GM19099 (cell line): Measurements from ENCODE around the gene RDH13.

Experiments
- POLR2A ChIP-seq: IDR thresholded peaks from 3 replicates; pipeline ENCODE4 v1.6.1; 2011; ENCODE audit warnings: low read depth; ENCODE audit not compliant: insufficient read length; ENCODE audit errors: extremely low read depth

Gene RDH13

DNA sequence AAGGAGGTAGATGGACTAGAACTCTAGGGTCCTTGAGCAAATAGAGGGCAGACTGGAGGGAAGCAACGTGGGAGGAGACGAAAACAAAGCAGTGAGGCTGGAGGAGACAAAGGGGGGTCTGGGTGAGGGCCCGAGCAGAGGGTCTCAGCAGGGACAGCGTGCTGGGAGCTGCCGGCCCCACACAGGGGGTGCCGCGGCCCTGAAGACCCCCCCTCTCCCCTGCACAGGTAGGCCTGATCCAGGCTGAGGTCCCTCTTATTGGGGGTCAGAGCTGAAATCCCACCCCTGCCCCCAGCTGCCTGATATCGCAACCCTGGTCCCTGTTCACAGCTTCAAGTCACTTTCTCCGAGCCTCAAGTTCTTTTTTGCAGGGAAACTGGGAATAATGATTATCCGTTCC is 21.5 kb upstream of the RDH13 start:
- no peak for TF ChIP-seq POLR2A

DNA sequence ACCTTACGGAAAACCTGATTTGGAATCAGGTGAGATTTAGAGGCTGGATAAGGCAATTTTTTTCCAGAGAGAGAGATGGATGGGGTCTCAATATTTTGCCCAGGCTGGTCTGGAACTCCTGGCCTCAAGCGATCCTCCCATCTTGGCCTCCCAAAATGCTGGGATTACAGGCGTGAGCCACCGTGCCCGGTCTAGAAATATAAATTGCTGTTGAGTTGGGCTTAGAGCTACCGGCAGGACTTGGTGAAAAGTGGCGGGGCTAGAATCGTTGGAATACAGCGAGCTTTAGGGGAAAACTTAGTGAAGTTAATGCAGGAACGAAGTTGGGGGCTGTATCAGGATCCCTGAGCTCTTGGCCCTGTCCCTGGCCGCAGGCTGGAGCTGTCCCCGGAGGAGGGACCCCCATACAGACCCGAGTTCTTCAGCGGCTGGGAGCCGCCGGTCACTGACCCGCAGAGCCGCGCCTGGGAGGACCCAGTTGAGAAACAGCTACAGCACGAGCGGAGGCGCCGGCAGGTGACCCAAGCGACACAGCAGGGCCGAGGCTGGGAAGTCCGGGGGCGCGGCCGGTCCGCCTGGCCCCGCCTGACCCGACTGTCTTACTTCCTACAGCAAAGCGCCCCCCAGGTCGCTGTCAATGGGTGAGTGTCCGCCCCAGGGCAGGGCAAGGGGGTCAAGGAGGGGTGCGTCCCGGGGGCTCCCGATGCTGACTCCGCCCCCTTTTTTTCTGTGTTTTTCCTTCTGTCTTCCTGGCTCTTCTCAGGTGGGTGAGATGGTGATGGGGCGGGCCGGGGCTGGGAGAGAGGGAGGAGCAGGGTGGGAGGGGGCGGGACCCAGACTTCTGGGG is 20.3 kb upstream of the RDH13 start:
- TF ChIP-seq POLR2A: no peak

DNA sequence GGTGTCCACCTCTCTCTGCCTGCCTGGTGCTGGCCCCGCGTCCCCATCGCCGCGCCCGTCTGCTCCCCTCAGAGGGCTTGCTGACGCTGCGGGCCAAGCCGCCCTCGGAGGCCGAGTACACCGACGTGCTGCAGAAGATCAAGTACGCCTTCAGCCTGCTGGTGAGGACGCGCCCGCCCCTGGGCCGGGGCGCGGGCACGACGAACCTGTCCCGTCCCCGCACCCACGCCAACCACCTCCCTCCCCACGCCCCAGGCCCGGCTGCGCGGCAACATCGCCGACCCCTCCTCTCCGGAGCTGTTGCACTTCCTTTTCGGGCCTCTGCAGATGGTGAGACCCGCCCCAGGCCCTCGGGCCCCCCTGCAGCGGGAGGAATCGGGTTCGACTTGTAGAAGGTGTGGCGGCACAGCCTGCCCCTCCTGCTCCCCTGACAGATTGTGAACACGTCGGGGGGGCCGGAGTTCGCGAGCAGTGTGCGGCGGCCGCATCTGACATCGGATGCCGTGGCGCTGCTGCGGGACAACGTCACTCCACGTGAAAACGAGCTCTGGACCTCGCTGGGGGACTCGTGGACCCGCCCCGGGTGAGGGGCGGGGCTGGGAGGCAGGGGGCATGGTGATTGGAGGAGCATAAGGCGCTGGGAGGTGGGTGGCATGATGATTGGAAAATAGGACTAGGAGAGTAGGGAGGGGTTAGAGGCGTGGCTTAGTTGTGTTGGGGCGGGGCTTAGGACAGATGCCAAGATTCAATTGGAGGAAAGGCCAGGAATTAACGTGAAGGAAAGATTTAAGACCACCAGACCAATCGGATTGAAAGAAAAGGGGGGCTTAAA is 19.3 kb upstream of the RDH13 start:
- no peak for TF ChIP-seq POLR2A

DNA sequence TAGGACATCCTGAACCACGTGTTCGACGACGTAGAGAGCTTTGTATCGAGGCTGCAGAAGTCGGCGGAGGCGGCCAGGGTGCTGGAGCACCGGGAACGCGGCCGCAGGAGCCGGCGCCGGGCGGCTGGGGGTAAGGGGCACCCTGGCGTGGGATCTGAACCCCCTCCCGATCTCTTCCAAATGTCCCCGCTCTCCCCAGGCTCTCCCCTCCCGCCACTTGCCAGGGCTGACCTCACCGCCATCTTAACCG is 18.7 kb upstream of the RDH13 start:
- no peak for TF ChIP-seq POLR2A

DNA sequence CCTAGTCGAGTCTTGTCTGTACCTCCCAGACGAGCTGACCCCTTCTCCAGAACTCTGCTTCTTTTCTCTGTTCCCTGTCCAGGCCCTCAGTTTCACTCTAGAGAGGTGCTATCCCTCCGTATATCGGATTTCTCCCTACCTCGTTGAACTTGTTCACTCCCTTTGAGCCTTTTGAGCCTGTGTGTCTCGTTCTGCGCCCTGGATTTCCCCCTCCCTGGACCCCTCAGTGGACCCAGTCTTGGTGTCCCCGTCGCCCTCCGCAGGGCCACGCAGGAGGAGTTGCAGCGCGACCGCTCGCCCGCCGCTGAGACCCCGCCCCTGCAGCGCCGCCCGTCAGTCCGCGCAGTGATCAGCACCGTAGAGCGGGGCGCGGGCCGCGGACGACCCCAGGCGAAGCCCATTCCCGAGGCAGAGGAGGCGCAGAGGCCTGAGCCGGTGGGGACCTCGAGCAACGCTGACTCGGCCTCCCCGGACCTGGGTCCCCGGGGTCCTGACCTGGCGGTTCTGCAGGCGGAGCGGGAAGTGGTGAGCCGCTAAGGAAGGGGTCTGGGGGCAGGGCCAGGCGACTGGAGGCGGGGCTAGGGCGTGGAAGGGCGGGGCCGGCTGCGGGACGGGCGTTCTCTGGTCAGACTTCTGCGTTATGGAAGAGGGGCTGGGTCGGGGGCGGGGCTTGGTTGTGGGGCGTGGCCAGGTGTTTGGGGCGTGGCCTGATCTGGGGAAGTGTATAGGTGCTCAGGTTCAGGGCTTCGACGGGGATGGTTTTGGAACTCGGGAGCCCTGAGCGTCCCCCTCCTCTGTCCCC is 18.2 kb upstream of the RDH13 start:
- peak; percentile 37 for TF ChIP-seq POLR2A

DNA sequence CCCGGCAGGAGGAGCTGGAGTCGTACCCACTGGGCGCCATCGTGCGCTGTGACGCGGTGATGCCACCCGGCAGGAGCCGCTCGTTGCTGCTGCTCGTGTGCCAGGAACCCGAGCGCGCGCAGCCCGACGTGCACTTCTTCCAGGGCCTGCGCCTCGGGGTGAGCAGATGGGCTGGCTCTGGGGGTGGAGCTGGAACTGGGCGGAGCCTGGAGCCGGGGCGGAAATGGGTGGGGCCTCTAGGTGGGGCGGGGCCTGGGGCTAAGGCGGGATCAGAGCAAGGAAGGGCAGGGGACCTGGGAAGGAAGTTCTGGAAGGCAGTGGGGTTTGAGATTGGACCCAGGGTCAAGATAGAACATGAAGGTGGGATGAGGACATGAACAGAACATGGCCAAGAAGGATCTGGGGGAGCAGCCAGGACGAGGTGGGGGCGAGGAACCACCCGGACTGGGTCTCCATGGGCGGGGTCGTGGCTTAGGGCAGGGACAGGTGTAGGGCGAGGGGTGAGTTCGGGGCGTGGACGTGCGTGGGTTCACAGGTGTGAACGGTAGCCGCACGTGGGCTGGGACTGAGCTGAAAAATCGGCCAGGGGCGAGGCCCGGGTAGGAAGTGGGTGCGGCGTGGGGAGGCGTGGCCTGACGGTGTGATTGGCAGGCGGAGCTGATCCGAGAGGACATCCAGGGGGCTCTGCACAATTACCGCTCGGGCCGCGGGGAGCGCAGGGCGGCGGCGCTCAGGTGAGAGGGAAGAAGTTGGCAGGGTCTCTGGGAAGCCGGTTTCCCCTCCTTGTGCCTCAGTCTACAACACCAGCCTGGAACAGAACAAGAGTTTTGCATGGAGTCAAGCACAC is 17.4 kb upstream of the RDH13 start:
- no peak for TF ChIP-seq POLR2A

DNA sequence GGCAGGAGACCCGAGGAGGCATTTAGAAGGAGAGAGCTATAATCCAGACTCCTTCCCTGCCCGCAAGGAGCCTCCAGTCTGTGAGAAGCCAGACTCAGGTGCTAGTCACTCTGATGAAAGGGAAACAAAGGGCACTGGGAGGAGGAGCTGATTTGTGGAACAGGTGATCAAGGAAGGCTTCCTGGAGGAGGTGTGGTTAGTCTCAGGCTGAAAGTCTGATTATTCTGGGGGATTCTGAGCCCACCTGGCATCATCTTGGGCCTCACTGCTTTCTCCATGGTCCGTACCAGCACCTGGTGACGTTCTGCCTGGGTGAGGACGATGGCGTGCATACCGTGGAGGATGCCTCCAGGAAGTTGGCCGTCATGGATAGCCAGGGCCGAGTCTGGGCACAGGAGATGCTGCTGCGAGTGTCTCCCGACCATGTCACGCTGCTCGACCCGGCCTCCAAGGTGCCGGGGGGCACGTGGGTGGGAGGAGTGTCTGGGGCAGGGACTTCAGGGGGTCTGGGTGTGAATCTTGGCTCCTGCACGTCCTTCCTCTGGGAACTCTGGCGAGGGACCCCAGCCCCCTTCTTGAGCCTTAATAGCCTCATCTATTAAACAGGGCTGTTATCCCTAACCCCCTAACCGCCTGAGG is 16.6 kb upstream of the RDH13 start:
- no peak for TF ChIP-seq POLR2A

DNA sequence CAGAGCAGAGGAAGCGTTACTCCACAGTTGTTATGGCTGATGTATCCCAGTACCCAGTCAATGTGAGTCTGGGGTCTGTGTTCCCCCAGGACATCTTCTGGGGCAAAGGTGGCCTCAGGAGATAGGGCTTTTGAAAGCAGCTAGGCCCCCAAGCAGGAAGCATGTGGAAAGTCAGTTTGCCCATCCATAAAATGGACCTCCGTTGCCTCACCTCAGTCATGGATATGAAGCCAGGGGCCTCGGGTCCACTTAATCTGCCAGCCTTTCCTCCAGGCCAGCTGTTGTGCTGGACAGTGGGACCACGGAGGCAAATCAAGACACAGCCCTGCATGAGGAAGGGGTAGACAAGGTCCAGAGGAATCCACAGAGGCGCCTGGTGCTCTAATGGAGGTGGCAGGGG is 16.0 kb upstream of the RDH13 start:
- TF ChIP-seq POLR2A: no peak

DNA sequence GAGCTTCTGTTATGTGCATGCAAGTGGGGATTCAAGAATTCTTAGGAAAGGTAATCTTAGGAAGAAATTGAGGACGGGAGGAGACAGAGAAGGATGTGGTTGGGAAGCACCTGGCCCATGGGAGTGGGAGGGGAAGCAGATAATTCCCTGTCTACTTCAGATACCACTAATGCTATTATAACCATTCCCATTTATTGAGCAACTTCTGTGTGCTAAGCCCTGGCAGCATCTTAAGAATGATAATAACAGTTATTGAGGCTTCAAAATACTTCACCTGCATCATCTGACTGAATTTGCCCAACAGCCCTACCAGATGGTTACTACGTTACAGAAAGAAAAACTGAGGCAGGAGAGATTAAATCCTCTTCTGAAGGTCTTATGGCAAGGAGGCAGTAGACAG is 14.2 kb upstream of the RDH13 start:
- TF ChIP-seq POLR2A: no peak

DNA sequence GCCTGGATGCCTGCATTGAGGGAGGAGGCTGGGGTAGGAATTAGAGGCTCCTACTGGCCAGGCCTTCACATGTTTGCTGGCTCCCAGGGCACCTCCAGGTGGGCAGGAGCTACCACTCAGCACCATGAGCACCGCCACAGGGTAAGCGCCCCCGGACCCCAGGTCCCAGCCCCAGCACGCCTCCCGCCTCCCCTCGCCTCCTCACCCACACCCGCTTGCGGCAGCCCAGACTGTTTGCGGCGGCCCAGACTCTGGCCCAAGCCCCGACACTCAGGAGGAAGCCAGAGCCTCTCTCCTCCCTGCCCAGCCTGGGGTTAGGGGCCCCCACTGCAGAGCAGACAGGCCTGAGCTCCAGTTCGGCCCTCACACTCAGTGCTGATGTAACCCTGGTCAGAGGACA is 13.4 kb upstream of the RDH13 start:
- TF ChIP-seq POLR2A: no peak

DNA sequence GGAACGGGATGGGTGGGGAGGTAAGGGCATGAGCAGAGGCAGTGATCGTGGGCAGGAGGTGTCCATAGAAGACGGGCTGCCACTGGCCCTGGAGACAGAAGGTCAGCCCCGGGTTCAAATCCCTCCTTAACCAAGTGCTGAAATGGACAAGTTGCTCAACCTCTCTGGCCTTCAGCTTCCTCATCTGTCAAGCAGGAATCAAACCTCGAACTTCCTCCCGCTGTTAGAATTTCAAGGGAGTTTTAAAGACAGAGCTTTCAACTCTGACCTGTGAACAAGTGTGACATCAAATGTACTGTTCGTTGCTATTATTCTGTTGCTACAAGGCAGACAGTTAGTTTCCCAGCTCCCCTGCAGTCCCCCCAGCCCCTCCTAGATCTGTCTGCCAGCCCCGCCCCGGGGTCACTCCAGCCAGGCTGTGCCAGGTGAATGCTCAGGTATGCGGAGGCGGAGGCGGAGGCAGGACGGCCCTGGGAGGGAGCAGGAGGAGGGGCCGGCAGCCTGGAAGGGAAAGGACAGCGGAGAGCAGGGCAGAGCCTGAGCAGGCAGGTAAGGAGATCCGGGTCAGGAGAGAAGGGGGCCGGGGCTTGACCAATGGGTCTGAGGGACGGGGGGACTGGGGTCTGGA is 12.5 kb upstream of the RDH13 start, which contains the start of gene EPS8L1:
Gene EPS8L1 (plus strand): TSS at position 499 of the 628 bp plus-strand sequence. CDS start 576 bp downstream, outside the sequence.
- TF ChIP-seq POLR2A: no peak

DNA sequence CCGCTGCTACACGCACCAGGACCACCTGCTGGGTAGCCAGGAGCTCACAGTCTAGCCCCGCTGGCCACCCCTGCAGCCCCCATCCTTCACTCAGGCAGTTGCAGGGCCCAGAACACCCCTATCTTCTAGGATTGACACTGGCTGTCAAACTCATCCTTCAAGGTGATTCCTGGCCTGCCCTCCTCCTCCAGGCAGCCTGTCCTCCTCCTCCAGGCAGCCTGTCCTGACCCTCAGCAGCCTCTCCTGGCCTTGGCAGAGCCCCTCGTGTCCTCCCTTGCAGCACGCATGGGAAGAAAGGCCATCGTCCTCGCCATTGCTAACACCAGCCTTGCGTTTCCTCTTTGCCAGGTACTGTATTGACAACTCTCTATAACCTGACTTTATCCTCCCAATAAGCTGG is 9.0 kb upstream of the RDH13 start:
- TF ChIP-seq POLR2A: no peak

DNA sequence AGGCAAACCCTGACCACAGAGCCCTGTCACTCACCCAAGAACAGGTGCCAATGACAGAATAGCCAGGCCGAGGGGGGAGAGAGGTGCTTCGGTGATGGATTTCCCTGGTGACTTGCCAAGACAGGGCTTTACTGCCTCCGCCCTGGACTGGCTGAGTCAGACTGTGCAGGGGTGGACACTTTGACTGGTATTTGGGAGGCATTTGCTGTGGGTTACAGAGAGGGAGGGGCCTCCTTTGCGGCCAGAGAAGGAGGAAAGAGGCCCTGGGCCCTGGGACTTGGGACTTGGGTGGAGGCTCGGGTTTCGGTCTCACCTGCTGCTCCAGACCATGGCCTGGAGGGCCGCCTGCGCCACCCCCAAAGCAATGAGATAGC is 8.2 kb upstream of the RDH13 start:
- TF ChIP-seq POLR2A: no peak
